ENCODE results near the gene TCAP. TPM values are rescaled to one million over a fixed set of nuclear protein-coding genes. Genes with fewer than 3 reads are reported as not detected.

TCAP gene
- polyA plus RNA-seq, 1 of the 3 experiments (the other 2 are of a cell fraction): 0.43 TPM

DNA sequence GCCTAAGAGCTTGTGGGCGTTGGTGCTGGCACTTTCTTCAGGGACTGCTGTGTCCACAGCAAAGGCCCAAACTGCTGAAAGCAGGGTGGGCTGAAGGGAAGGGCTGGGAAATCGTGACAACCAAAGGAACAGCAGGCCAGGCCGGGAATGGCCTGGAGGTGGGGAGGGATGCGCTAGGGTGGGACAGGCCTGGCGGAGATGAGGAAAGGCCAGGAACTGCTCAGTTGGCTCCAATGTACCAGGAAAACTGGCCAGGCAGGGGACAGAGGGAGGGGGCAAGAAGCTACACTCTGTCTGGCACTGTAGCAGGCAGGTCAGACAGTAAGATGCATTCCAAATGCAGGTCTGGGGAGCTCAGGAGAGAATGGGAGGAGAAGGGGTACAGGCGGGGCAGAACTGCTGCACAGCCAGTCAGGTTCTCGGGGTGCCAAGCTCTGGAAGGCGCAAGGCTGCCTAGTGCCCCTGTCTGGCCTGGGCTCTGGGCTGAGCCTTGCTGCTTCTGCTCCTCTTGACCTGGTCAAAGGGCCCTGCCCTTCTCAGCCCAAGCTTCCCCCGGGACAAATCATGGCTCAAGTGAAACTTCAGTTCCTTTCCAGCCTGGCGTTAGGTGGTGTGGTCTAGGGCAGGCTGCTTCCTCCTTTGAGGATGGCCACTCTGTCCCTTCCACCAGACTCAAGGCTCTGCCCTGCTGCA is 10.4 kb downstream of the TCAP start:
- no peak overlapping the region for H3K4me2 ChIP-seq
- H3K9ac ChIP-seq: no peak overlapping the region
- no peak overlapping the region for H3K4me3 ChIP-seq (ENCODE audit: low read depth in 2 of 2, low read length in 1 of 2)
- H3K9me2 ChIP-seq: no peaks in the 10 kb centered on the region
- ChIA-PET POLR2A (interaction anchor here (0.5 to 1.3 kb wide), 2 partner anchors 12 to 165 kb away, joined by 3 read pairs; partner anchors contain the start of gene PGAP3), CTCF (interaction anchor here (1.2 to 15.8 kb wide), 6 partner anchors 9 to 55 kb away, joined by 3 to 279 read pairs (median 8); partner anchors contain the start of genes MIEN1 and PPP1R1B)
- H3K9me3 ChIP-seq: no peaks in the 10 kb centered on the region
- no peak overlapping the region for H2AFZ ChIP-seq (ENCODE audit: low read depth)
- no peaks in the 10 kb centered on the region for H3K79me2 ChIP-seq (ENCODE audit: insufficient read depth)
- H3F3A ChIP-seq (replicated peaks; ENCODE audit: insufficient read depth): no peaks in the 10 kb centered on the region
- TF ChIP-seq FOSL2 (IDR thresholded peaks at IDR 0.05; ENCODE audit: borderline replicate concordance, low read depth): no peak
- TF ChIP-seq, protein P1, sequence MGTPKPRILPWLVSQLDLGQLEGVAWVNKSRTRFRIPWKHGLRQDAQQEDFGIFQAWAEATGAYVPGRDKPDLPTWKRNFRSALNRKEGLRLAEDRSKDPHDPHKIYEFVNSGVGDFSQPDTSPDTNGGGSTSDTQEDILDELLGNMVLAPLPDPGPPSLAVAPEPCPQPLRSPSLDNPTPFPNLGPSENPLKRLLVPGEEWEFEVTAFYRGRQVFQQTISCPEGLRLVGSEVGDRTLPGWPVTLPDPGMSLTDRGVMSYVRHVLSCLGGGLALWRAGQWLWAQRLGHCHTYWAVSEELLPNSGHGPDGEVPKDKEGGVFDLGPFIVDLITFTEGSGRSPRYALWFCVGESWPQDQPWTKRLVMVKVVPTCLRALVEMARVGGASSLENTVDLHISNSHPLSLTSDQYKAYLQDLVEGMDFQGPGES (IDR thresholded peaks at IDR 0.05; ENCODE audit: low read depth, low read length): no peak
- no peak for TF ChIP-seq CHD2 (IDR thresholded peaks at IDR 0.05; ENCODE audit: low read length, partially characterized antibody)
- TF ChIP-seq NFIC (IDR thresholded peaks at IDR 0.05; ENCODE audit: borderline replicate concordance): no peak
- TF ChIP-seq, protein P2, sequence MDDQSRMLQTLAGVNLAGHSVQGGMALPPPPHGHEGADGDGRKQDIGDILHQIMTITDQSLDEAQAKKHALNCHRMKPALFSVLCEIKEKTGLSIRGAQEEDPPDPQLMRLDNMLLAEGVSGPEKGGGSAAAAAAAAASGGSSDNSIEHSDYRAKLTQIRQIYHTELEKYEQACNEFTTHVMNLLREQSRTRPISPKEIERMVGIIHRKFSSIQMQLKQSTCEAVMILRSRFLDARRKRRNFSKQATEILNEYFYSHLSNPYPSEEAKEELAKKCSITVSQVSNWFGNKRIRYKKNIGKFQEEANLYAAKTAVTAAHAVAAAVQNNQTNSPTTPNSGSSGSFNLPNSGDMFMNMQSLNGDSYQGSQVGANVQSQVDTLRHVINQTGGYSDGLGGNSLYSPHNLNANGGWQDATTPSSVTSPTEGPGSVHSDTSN (IDR thresholded peaks at IDR 0.05): no peak
- no peak for TF ChIP-seq MEF2A (IDR thresholded peaks at IDR 0.05; ENCODE audit: borderline replicate concordance, low read depth)
- no peak for TF ChIP-seq SIN3A (IDR thresholded peaks at IDR 0.05; ENCODE audit: borderline replicate concordance, low read depth, low read length)
- TF ChIP-seq TCF12 (IDR thresholded peaks at IDR 0.05): no peak
- no peak for TF ChIP-seq TAF1 (IDR thresholded peaks at IDR 0.05; ENCODE audit: borderline replicate concordance, low read depth, low read length)
- TF ChIP-seq GATA2 (CRISPR knock-in tag; IDR thresholded peaks at IDR 0.05): no peak
- TF ChIP-seq, protein P3, sequence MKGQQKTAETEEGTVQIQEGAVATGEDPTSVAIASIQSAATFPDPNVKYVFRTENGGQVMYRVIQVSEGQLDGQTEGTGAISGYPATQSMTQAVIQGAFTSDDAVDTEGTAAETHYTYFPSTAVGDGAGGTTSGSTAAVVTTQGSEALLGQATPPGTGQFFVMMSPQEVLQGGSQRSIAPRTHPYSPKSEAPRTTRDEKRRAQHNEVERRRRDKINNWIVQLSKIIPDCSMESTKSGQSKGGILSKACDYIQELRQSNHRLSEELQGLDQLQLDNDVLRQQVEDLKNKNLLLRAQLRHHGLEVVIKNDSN (IDR thresholded peaks at IDR 0.05; ENCODE audit: borderline replicate concordance, low read depth): no peak
- H3K27ac ChIP-seq (ENCODE audit: low read depth in 2 of 2, low read length in 1 of 2): no peak overlapping the region
- H4K20me1 ChIP-seq (ENCODE audit: insufficient read depth): no peaks in the 10 kb centered on the region
- H3K27me3 ChIP-seq (ENCODE audit: insufficient read depth): no peaks in the 10 kb centered on the region
- no peaks in the 10 kb centered on the region for H3K36me3 ChIP-seq (replicated peaks in 1 of 2; ENCODE audit: control insufficient read depth in 1 of 2, insufficient read depth in 2 of 2, low read length in 1 of 2)
- WGBS (ENCODE audit: low lambda C conversion rate): 82% methylated on average over 10 of the region's 10 CpGs
- peaks cover 0 to 2% of the 10 kb centered on the region in 2 experiments; a peak in 1 of 4 replicates for H3K4me1 ChIP-seq (ENCODE audit: control insufficient read depth in 1 of 2, insufficient read depth in 2 of 2, low read depth in 1 of 2, low read length in 1 of 2)
- no peak for DNase-seq

DNA sequence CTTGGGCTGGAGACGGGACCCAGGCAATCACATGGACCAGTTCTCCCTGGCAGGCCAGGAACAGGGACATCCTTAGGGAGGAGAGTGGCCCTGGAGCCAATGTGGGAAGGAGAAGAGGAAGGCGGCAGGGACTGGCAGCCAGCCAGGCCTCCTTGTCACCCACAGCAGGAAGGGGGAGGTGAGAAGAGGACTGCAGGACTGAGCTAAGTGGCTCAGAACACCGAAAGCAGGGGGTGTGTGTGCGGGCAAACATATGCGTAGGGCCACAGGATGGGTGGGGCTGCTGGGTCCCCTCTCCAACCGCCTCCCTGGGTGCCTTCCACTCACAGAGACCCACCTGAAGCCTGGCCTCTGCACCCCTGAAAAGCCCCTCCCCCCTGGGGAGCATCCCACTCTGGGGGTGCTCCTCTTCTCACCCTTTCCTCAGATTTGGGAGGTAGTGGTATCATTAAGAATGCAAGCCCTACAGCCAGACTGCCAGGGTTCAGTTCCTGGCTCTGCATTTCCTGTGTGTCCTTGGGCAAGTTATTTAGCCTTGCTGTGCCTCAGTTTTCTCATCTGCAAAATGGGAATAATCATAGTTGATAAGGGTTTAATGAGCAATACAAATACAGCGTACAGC is 11.2 kb downstream of the TCAP start:
- no peak overlapping the region for H3K9ac ChIP-seq
- H3K4me3 ChIP-seq (ENCODE audit: low read depth in 2 of 2, low read length in 1 of 2): no peak overlapping the region
- no peaks in the 10 kb centered on the region for H3F3A ChIP-seq (replicated peaks; ENCODE audit: insufficient read depth)
- no peaks in the 10 kb centered on the region for H4K20me1 ChIP-seq (ENCODE audit: insufficient read depth)
- no peaks in the 10 kb centered on the region for H3K36me3 ChIP-seq (replicated peaks in 1 of 2; ENCODE audit: control insufficient read depth in 1 of 2, insufficient read depth in 2 of 2, low read length in 1 of 2)
- 86% methylated on average over 4 of the region's 7 CpGs for WGBS (ENCODE audit: low lambda C conversion rate)
- DNase-seq: no peak
- TF ChIP-seq, protein P4, sequence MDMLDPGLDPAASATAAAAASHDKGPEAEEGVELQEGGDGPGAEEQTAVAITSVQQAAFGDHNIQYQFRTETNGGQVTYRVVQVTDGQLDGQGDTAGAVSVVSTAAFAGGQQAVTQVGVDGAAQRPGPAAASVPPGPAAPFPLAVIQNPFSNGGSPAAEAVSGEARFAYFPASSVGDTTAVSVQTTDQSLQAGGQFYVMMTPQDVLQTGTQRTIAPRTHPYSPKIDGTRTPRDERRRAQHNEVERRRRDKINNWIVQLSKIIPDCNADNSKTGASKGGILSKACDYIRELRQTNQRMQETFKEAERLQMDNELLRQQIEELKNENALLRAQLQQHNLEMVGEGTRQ (IDR thresholded peaks at IDR 0.05; ENCODE audit: borderline replicate concordance, low read depth, low read length): no peak
- TF ChIP-seq YY1 (IDR thresholded peaks at IDR 0.05; ENCODE audit: low read depth) (no peak), FOXM1 (IDR thresholded peaks at IDR 0.05; ENCODE audit: low read depth) (no peak), TCF12 (IDR thresholded peaks at IDR 0.05) (no peak), MXI1 (IDR thresholded peaks at IDR 0.05; ENCODE audit: low read depth, low read length) (no peak), GABPA (IDR thresholded peaks at IDR 0.05; ENCODE audit: low read depth) (no peak), EP300 (IDR thresholded peaks at IDR 0.05; ENCODE audit: borderline replicate concordance in 1 of 2, low read depth in 1 of 2, low read length in 1 of 2) (no peak), NRF1 (IDR thresholded peaks at IDR 0.05; ENCODE audit: low read depth, low read length) (no peak), RAD21 (IDR thresholded peaks at IDR 0.05; ENCODE audit: low read length) (no peak)
- TF ChIP-seq, protein P2 (IDR thresholded peaks at IDR 0.05): no peak
- TF ChIP-seq, protein P3 (IDR thresholded peaks at IDR 0.05; ENCODE audit: borderline replicate concordance, low read depth): no peak
- no peaks in the 10 kb centered on the region for H3K27me3 ChIP-seq (ENCODE audit: insufficient read depth)
- H3K4me2 ChIP-seq: no peak overlapping the region
- no peaks in the 10 kb centered on the region for H3K9me2 ChIP-seq
- ChIA-PET CTCF (interaction anchor here (1.9 to 15.8 kb wide), 5 partner anchors 23 to 54 kb away, joined by 5 to 279 read pairs (median 8); partner anchors contain the start of genes MIEN1 and PPP1R1B), POLR2A (interaction anchor here (0.8 kb wide), 1 partner anchor 12 kb away, joined by 4 read pairs; the partner anchor contains the start of gene PGAP3)
- H3K9me3 ChIP-seq: no peaks in the 10 kb centered on the region
- H3K27ac ChIP-seq (ENCODE audit: low read depth in 2 of 2, low read length in 1 of 2): no peak overlapping the region
- no peak overlapping the region for H2AFZ ChIP-seq (ENCODE audit: low read depth)
- no peaks in the 10 kb centered on the region for H3K79me2 ChIP-seq (ENCODE audit: insufficient read depth)
- peaks cover 0 to 2% of the 10 kb centered on the region in 2 experiments; a peak in 1 of 4 replicates for H3K4me1 ChIP-seq (ENCODE audit: control insufficient read depth in 1 of 2, insufficient read depth in 2 of 2, low read depth in 1 of 2, low read length in 1 of 2)

All from SK-N-SH (cell line).